Fibroblast of villous mesenchyme (primary cell): Measurements from ENCODE around the gene TTC7B. TPM values are rescaled to one million over a fixed set of nuclear protein-coding genes. Genes with fewer than 3 reads are reported as not detected.

Source experiments
- DNase-seq: peaks from one replicate; pipeline ENCODE4 v3.0.0-alpha.2; 2010; ENCODE audit warnings: low read depth
- H3K4me3 ChIP-seq: 2 replicates; pipeline ENCODE4 v1.5.1; 2011; ENCODE audit warnings: low read depth, mild to moderate bottlenecking, low read length
- total RNA-seq: library from RNA; depleted of rRNA; stranded (reverse); fragments of >200 nt; gene quantifications from 2 replicates; pipeline ENCODE4 v1.2.3, GENCODE V29; 2012
- TF ChIP-seq, protein P1 (sequence below): IDR thresholded peaks from 2 replicates; pipeline ENCODE4 v1.5.1; 2012; ENCODE audit warnings: low read depth, mild to moderate bottlenecking, low read length; ENCODE audit not compliant: insufficient read depth

The TTC7B gene
- total RNA-seq, 1 donor, result 16.8 TPM

DNA sequence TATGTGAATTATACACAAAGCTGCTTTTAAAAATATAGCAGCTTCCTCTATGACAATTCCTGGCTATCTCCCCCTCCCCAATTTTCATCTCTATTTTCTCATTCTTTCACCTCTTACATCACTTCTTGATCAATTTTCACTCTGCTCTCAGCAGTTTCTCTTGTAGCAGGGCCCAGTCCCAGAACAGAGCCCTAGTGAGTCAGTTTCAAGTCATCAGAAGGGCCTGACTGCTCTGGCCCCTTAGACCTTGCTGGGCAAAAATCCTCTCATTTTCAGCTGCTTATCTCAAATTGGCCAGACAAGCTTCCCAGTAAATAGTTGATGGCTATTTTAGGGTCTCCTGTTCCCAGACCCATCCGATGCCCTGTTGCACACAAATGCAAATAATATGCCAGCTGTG is 101.4 kb downstream of the TTC7B start:
- DNase-seq, result no peak
- TF ChIP-seq, protein P1, sequence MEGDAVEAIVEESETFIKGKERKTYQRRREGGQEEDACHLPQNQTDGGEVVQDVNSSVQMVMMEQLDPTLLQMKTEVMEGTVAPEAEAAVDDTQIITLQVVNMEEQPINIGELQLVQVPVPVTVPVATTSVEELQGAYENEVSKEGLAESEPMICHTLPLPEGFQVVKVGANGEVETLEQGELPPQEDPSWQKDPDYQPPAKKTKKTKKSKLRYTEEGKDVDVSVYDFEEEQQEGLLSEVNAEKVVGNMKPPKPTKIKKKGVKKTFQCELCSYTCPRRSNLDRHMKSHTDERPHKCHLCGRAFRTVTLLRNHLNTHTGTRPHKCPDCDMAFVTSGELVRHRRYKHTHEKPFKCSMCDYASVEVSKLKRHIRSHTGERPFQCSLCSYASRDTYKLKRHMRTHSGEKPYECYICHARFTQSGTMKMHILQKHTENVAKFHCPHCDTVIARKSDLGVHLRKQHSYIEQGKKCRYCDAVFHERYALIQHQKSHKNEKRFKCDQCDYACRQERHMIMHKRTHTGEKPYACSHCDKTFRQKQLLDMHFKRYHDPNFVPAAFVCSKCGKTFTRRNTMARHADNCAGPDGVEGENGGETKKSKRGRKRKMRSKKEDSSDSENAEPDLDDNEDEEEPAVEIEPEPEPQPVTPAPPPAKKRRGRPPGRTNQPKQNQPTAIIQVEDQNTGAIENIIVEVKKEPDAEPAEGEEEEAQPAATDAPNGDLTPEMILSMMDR, result no peak
- H3K4me3 ChIP-seq, result no peak overlapping the region

DNA sequence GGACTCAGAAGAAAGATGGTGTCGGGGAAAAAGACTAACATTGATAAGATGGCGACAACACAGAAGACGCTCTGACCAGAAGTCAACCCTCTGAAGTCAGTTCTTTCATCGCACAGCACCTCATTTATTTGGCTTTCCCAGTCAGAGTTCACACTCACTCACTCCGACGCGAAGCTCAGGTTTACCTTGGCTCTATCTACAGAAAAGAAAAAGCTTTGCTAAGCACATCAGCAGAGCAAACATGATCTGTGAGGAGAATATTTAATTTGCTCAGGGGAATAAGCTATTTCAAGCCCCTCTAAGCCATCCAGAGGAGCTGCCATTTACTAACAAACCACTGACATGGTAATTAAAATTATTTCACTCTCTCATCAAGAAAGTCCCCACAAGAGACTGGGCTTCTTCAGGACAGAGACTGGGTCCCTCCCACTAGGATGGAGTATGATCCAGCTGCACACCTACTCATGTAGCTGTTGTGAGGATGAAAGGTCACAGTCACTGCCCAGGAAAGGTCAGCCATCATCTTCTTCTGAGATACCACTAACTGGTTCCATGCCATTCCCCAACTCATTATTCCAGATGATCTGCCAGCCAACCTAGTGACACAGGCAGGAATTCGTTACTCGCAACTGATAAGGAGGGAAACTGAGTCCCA is 111.4 kb downstream of the TTC7B start:
- H3K4me3 ChIP-seq, result no peak overlapping the region
- DNase-seq, result no peak
- TF ChIP-seq, protein P1, result no peak

DNA sequence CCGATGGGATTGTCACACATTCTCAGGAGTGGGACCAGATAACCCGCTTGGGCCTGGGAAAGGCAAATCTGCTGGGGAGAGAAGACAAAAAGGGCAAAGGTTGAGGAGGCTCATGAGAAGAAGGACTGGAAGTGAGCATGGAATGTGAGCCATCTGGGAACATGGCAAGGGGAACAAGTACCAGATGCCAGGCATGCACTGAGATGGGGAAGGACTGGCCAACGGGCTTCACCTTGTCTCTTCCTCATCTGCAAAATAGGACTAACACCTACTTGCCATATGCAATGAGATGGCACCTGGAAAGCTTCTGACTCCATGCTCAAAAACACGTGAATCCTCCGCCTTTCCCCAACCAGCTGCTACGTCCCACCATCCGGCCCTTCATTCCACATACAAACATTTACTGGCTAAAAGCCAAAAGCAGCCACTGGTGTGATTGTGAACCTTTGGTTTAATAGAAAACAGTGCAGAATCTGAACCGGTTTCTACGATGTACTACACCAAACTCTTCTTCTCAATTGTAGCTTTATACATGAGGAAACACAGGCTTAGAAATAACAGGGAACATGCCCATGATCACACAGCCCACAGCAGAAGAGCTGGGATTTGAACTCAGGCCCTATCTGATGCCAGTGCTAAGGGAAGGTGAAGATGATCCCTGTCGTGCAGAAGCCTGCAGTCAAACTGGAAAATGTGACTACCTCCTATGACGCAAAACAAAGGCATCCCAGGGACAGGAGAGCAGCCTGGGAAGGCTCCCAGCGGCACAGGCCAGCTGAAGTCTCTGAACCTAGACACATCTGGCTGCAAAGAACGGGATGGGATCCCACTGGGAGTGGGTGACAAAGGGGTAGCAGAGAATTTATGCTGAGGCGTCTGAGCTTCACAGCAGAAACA is 112.1 kb downstream of the TTC7B start:
- TF ChIP-seq, protein P1, result no peak
- H3K4me3 ChIP-seq, result no peak overlapping the region
- DNase-seq, result no peak

DNA sequence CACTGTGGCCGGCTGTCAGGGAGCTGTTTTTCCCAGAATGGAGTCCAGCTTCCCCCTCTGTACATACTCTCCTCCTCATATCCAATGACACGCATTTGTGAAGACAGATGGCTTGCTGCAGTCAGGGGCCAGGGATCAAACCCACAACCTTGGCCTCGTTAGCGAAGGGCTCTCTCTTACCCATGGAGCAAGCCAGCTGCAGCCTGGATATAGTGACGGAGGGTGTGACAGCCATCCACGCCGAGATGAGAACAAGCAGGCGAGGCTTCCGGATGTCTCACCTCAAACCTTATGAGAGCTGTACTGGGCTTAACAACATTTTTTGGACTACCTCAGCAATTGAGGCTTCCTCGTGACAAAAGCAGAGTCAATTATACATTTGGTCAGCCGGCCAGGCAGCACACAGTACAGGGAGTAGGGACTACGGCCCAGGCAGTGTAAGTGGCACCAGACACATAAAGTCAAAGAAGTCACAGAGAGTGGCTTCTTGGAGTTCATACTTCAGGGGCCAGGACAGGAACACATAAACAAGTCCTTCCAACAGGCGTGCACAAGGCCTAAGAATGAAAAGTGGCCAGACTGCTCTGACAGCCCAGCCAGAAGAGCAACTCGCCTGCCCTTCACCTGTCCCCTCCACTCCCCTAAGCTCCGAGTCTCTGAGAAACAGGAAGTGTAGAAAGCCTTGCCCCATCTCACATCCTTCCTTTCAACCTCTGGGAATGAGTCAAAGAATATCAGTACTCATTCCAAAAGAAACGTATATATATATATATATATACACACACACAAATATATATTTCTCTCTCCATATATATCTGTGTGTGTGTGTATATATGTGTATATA is 115.1 kb downstream of the TTC7B start:
- DNase-seq, result no peak
- TF ChIP-seq, protein P1, result no peak
- no peak overlapping the region for H3K4me3 ChIP-seq

DNA sequence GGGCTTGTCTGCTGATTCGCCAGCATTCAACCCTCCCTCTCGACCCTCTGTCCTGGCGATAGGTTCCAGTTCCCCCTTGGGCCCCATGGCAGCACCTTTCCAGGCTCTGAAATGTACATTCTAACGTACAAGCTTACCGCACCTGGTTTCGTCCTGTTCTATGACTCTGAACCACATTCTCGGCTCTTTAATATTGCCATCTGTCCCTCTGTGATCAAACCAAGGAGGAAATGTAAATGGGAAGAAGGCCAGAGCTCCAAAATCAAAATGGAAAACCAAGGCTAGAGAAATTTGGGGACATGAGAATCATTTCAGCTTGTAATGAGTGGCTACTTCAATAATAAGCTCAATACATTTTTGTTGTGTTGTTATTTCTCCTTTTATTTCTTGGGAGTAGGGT is 117.2 kb downstream of the TTC7B start:
- no peak overlapping the region for H3K4me3 ChIP-seq
- DNase-seq, result no peak
- TF ChIP-seq, protein P1, result no peak

DNA sequence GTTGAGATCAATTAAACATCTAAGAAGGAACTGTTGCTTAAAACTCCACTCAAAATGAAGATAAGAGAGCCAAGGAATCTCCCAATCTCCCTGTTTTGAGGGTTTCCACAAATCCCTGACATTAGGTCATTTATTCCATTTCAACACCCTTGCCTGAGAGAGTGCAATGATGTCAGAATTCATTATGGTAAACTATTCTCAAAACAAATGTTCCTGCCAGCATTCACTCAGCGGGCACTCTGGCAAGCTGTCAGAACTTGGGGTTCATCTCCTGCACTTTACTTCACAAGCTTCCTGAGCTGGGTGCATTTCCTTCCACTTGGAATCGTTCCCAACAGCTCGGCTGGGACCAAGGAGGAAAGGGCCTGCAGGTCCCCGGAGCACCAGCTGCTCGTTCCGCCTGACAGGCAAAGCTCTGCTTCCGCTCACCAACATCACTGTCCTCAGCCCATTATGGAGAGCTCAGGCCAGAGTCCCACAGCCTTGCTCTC is 117.8 kb downstream of the TTC7B start:
- DNase-seq, result peak; percentile 68
- TF ChIP-seq, protein P1, result no peak
- H3K4me3 ChIP-seq, result no peak overlapping the region
